Fibroblast of peridontal ligament (primary cell): Measurements from ENCODE around the gene DUSP9.

Source experiments
- DNase-seq: peaks from one replicate; pipeline ENCODE4 v3.0.0-alpha.2; 2010; ENCODE audit errors: extremely low read depth

The DUSP9 gene

DNA sequence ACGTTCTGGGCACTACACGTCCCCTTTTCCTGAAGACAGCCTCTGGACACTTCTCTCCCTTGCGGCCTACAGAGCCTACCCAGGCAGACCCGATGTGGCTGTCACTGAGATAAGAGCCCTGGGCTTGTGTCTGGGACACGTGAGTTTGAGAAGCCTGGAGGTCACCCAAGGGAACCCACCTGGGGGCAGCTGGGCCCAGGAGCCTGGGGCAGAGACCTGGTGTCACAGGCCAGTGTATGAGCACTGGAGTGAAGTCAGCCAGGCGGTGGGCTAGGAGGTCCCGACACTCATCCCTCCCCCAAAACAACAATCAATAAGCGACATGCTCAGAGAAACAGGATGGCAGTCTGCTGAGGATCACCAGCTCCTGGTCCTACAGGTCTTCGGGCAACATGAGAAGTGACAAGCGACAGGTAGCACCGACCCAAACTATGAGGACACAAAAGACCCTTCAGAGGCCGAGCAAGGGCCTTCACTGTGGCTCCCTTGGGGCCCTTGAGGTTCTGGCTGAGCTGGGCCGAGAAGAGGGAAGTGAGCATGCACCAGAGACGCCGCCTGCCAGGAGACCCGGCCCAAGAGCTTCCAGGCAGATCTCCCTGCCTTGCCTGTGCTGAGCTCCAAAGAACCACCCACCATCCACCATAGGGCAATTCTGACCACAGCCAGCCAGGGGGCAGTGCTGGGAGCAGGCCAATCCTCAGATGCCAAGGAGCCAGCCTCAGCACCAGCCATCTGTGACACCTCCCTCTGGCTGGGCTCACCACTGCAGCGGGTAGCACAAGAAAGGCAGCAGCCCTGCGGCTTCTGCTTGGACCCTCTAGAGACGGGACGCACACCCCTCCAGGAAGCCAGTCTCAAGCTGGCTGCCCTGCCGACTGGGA, 11.0 kb upstream of the DUSP9 start:
- DNase-seq: no peak

DNA sequence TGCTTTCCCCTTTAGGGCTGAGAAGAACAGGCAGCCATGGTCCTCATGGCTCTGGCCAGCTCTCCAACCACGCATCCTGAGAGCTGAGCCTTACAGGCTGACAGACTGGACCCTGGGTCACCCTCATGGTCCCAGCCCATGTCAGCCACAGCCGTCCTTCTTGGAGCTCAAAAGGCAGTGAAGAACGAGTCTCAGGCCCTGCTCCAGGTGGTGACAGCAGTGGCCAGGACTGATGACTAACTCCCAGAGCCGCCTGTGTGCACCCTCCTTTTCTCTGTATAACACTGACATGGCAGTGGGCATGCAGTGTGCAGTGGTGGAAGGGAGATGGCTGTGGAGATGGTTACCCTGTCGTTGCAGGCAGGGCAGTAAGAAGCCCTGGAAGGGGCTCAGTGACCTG, 10.3 kb upstream of the DUSP9 start:
- no peak for DNase-seq

DNA sequence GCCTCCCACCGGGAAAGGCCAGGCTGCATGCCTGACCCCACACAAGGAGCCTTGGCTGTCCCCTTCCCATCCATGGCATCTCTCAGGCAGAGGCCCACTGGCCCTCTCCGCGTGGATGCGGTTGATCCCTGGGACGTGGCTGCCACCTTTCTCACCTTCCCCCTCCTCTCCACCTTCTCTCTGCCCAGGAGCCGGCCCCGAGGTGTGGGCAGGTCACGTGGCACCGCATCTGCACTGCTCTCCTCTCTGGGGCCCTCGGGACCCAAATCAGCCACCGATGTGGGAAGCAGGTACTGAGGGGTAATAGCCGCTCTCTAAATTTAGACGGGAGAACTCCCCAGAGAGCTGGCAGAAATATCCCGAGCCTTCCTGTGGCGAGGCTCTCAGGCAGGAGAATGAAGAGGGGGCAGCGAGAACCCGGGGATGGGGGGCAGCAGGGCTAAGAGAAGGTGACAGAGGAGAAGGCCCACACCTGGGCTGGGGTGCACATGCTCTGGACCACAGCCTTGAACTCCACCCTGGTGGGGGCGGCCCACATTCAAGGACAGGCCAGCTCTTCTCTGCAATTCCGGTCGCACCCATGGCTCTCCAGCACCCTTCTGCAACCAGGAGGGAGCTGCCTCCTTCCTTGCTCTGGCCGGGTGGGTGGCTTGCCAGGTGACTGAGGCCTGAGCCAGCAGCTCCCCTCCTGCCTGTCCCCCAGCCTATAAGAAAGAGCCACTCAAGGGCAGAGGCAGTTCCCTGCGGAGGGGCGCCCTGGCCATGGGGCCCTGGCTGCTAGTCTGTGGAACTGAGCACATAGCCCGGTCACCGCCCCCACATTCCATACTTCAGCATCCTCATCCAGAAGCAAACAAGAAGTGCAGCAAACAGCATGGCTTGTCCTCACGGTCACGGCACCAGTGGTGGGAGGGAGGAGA, 9.6 kb upstream of the DUSP9 start:
- DNase-seq: no peak

DNA sequence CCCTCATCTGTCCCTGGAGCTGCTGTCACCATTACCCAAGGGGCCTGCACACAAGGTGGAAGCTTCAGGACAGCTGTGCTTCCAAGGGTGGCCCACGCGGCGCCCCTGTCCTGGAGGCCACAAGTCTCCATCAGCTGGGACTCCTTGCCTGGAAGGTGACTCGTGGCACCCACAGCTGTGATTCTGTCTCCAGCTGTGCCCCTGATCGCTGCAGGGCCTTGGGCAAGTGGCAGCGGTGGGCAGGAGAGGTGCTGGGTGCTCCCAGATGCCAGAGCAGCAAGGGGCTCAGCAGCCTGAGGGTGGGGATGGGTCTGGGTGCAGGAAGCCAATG, 9.0 kb upstream of the DUSP9 start:
- DNase-seq: no peak

DNA sequence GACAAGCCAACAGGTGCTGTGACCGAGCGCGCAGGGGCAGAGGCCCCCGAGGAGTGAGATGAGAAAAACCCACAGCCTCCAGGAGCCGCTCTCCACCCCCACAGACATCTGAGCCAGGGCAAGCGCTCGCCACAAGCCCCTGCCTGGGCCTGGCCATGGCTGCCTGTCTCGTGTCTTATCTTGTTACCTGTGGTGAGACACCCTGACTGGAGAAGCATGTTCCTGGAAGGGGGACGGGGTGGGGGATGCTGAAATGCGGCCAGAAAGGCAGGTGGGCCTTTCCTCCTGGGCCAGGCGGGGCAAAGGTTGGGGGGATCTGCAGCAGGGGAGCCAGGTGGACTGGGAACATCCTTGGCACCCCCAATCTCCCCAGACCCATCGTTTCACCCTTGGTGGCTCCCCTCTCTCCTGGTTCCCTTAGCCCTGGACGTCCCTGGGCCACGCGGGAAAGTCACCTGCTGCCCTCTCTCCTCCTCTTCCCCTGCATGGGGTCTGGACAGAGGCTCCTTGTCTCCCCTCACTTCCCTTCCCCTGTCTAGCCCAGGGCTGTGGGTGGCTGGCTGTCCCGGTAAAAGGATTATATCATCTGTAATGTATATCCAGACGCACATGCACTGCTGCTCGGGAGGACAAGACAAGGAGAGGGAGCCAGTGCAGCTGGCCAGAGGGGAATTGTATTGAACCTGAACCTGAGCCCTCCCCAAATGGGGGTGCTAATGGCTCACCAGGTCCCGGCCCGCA, 8.4 kb upstream of the DUSP9 start:
- no peak for DNase-seq

DNA sequence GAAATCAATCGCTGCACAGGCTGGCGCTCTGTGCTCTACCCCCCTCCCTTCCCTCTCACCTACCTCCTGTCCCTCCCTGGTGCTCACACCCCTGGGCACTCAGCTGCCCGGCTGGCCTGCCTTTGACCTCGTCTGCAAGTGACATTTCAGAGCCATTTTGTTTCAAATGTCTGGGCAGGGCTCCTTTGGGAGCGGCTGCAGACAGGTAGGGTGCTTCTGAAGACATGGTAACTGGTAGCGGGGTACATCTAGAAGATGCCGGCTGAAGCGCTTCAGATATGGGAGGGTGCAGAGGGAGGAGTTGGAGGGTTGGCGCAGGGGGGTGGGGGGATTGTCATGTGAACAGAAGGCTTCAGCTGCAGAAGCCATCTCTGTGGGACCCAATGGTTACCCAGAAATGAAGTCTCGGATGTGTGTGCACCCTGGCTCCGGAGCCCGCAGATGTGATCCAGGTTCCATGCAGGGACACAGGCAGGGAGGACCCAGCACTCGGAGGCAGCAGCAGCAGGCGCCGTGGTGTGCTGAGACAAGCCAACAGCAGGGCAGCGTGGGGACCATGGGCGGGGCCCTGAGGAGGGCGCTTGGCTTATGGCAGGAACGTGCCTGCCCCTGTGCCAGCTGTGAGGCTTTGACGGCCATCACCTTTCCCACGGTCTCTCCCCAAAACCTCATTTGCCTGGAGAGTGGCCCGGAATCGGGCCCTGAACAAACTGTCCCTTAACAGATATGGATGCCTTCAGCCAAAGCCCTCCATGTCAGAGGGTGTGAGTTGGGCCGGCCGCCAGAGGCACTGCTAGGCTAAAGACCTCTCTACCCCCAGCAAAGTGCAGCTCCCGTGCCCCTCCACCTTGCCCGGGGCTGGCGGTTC, 7.6 kb upstream of the DUSP9 start:
- DNase-seq: no peak

DNA sequence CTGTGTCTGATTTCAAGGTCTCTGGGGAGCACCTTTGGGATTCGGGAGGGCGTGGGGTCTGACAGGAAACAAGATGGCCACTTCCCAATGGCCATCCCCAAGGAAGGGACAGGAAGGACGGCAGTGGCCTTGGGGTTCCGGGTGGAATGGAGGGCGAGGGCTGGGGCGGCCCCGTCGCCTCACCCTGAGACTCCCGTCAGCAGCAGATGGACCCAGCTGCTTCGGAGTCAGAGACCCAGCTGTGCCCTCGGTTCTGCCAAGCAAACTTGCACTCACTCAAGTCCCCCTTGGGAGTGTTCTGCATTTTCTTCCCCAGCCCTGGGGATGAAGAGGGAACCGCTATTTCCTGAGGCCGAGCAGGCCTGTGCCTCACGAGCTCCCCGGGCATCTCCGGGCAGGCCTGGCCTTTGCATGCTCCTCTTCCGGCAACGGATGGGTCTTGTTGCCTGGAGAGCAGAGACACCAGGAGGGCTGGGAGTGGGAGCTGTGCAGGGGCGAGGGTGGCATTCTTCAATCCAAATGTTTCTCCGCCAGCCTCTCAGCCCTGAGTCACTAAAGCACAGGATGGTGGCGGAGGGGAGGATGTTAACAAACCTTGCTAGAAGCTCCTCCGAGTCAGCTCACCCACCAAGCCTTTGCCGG, 6.8 kb upstream of the DUSP9 start:
- no peak for DNase-seq

DNA sequence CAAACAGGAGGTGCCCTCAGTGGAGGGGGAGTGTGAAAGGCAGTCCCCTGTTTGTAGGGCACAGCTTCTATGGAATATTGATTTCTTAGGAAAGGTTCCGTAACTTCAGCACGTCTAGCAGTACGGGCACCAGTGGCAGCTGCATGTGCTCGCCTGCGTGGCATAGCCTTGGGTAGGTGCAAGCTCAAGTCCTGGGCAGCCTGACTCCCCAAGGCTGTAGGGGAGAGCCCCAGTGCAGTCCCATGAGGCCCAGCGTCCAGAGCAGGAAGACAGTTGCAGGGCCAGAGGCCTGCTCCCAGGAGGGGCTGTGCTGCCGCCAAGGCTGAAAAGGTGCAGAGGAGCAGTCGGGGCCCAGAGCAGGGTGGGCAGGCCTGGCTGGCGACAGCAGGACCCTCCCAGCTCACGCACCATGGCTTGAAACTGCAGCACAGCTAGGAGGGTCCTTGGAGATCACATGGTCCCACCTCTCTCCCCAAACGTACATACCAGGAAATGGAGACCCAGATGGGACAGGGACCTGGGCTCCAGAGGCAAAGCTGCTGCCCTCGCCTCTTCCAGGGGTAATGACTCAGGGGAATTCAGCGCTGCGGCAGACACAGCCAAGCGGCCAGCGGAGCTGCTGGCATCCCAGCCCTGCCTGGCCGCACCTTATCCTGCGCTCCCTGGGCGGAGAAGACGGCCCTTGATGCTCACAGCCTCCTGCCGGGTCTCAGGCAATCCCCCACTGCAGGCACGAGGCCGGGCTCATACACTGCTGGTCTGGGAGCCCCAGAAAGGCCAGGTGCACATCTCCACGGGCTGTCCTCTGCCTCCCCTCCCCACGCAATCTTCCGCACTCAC, 6.0 kb upstream of the DUSP9 start:
- DNase-seq: no peak

DNA sequence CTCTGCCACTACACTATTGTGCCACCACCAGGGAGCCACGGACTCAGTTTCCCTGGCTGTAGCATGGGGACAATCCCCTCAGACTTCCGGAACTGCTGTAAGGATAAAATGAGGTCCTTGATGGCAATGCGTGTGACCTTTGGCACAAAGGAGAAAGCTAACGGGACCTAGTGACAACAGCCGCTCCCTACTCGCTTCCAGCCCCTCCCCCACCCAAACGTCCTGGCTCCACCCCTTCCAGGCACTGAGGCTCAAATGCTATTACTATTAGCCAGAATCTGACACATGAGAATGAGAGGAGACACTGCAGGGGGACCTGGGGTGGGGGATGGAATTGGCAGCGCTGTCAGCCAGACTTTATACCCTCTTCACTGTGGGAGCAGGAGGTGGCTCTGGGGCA, 5.4 kb upstream of the DUSP9 start:
- no peak for DNase-seq

DNA sequence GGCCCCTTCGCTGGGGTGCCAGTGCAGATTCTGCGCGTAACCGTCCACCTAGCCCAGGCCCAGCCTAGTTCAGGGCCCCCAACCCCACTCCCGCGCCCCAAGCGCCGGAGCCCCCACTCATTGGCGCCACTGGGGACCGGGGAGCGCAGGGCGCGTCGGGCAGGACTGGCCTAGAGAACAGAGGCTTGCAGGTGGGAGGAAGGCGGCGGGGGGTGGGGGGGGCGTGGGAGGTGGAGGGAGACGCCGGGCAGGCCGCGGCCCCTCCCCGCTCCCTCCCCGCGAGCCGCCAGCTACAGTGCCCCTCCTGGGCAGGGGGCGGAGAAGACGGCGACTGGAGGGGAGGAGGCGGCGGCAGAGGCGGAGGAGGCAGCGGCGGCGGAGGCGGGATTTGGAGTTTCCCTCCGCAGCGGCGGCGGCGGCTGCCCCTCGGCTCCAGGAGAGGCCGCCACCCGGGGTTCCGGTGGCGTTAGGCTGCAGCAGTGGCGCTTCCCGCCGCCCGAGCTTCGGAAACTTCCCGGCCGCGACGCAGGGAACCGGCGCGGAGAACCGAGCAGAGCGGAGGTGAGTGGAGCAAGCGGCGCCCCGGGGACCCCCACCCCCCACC, 4.8 kb upstream of the DUSP9 start:
- no peak for DNase-seq

DNA sequence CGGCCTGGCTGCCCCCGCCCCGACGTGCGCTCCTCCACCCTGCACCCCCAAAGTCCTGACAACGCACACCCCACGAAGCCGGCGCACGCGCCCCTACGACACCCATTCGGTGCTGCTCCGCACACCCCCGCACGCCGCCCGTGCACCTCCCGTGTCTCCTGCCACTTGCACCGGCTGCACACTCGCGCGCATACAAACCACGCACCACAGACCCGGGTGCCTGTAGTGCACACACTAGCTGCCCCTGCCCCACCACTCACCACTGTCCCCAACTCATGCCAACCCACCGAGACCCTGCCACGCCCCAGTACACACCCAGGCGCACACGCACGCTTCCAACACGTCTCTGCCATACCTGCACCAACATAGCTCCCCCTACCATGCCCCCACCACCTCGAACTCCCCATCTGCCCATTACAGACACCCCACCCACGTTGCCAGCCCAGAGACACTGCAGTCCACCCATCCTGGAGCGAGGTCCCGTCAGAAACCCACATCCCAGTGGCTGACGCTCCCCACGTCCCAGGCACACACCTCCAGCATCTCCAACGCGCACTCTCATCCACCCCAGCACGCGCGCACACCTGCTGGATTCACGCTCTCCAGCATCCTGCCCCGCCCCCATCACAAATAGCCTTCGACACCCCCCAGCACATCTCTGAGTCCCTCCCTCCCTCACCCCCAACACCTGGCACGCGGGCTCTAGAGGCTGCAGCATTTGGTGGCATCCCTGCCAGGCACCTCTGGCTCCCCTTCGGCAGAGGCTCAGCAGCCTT, 4.2 kb upstream of the DUSP9 start:
- DNase-seq: no peak

DNA sequence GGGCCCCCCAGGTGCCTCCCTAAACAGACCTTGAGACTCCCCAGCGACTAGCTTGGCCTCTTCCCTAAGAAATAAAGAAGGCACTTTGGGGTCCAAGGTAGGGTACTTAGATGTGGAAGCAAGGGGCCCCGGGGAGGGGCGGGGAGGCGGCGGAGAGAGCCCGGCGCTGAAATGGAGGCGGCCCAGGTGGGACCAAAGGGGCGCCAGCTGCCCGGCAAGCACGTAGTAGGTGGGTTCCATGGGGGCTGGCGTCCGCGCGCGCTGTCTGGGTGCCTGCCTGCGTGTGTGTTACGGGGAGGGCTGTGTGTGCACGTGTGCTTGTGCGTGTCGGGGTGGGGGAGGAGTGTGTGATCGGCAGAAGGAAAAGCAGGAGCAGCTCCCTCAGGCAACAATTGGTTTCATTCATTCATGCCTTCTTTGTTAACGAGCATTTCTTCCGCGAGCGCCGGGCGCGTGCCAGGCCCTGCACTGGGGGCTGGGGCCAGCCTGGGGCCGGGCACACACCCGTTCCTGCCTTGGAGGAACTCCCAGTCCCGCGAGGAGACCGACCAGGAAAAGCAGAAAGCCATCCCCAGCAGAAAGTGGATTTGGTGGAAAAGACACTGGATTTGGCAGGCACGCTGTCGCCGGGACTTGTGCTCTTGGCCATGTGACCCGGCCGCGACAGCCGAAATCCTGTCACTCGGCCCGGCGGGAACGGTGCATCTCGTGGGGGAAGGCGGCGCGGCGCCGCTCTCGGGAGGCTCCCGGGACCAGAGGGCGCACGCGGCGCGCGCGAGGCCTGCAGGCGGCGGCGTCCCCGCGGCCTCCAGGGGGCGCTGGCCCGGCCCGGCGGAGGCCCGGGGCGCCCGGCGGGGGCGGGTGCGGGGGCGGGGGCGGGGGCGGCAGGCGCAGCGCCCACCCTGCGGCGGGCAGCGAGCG, 3.3 kb upstream of the DUSP9 start:
- DNase-seq: no peak

DNA sequence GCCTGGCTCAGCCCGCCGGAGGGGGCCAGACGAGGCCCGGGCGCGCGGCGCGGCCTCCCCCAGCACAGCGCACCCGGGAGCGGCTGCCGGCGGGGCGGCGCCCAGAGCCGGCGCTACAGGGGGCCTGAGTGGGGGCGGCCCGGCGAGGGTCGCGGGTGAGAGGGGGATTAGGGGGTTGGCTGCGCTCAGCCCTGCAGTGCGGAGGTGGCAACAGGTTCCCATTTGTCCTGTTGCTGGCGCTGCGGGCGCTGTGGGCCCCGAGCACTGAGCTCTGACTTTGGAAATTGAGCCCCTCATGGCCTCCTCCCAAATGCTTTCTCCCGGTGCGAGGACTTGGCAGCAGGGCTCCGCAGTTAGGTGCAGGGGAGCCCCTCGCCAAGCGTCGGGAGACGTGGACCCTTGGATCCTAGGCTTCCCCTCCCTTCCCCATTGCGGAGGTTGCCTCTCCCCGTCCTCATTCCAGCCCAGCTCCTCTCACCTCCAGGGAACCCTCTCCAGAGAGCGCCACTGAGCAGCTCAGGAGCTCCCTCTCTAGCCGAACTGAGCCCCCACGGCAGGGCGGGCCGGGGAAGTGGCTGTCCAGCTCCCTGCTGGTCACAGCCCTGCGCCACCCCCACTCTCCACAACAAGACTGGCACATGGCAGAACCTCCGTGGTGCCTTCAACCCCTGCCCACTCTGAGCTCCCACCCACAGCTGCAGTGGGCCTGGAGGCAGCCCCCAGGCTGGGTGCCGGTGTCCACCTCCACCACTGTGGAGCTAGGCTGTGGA, 2.5 kb upstream of the DUSP9 start:
- no peak for DNase-seq

DNA sequence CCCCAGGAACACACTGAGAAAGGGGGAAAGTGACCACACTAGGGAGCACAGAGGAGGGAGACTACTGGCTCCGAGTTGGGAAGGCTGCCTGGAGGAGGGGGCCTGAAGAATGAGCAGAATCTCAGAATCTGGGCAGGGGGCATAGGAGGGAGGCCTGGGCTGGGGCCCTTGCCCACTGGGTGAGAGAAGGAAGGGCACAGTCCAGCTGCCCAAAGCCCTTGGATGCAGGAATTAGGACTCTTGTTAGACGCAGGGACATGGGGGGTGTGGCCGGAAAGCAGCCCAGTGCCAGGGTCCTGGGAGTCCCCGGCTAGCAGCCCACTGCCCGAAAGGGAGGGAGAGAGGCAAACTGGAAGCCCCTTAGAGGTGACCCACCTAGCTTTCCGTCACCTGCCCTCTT, 1.9 kb upstream of the DUSP9 start:
- DNase-seq: no peak

DNA sequence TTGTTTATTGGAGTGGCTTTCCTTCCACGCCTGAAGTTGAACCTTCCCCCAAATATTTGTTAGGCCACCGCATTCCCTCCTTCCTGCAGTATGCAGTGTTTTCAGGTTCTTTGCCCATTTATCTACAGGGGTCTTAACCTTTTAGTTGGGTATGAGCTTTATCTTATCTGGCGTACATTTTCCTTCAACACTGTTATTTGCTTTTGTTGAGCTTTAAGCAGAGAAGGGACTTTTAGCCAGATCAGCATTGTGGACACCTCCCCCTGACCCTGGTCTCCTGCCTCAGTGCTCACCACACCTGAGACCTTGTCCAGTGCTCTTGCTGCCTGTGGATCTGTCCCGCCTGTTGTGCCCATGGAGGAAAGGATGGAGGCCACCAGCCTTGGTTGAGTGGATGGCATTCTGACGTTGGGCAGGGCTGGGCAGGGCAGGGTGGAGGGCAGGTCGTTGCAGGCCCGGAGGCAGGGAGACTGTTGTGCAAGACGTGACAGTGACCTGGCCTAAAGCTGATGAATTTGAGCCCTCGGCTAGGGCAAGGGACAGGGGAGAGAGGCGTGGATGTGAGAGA, 998 bp upstream of the DUSP9 start:
- DNase-seq: no peak
